ENCODE data around the gene NOL6. TPM values are rescaled to one million over a fixed set of nuclear protein-coding genes. Genes with fewer than 3 reads are reported as not detected.

The NOL6 gene
- total and polyA plus RNA-seq, 10 of the 15 experiments (the other 5 are each of a cell fraction or from before 2014, with no cell fraction given): 8.3 to 53.2 (median 33.1) TPM

- Histone ChIP-seq H4K20me1 (ENCODE audit: control insufficient read depth, insufficient read depth) (peaks cover 3% of the 10 kb centered on the region; the same call in 1 of the 2 replicates), H3K4me2 (ENCODE audit: control insufficient read depth, insufficient read depth) (no peak overlapping the region), H2AFZ (ENCODE audit: control insufficient read depth, low read depth, low read length) (no peak overlapping the region), H3K27ac (ENCODE audit: control insufficient read depth, insufficient read depth) (no peak overlapping the region), H3K79me2 (ENCODE audit: control insufficient read depth, insufficient read depth, low read length) (no peaks in the 10 kb centered on the region), H3K36me3 (ENCODE audit: control insufficient read depth in 2 of 2, insufficient read depth in 2 of 2, low read length in 1 of 2) (peaks cover 33 to 47% of the 10 kb centered on the region in 2 experiments), H3K4me1 (ENCODE audit: control insufficient read depth, insufficient read depth, low read length) (peaks cover 13% of the 10 kb centered on the region), H3K9me3 (replicated peaks; ENCODE audit: control insufficient read depth, insufficient read depth, low read length) (no peaks in the 10 kb centered on the region), H3K4me3 (no peak overlapping the region), H3K27me3 (replicated peaks in 1 of 2; ENCODE audit: control insufficient read depth in 2 of 2, insufficient read depth in 2 of 2, low read length in 1 of 2) (no peaks in the 10 kb centered on the region), H3K9ac (ENCODE audit: control insufficient read depth, insufficient read depth, low read length) (no peak overlapping the region)
- in situ Hi-C loops (cut with MboI) (no loop called here), intact Hi-C loops (cut with micrococcal nuclease; ENCODE audit: unreplicated experiment) (no loop called here)
- 84% methylated on average over 13 of the region's 15 CpGs for WGBS (ENCODE audit: insufficient coverage, insufficient replicate concordance, low lambda C conversion rate, missing lambda C conversion rate)
- ChIA-PET POLR2A (interaction anchor here (2.2 kb wide), 1 partner anchor 11 kb away, joined by 12 read pairs; the partner anchor contains the start of gene NOL6), CTCF (interaction anchor here (0.7 to 14.3 kb wide), 7 partner anchors 10 to 765 kb away, joined by 3 to 154 read pairs (median 16); partner anchors contain the start of genes AQP7 and NOL6), SMC1A (ENCODE audit: uncharacterized antibody, unreplicated experiment) (no interaction called here), RAD21 (ENCODE audit: unreplicated experiment) (interaction anchor here (0.8 to 1.2 kb wide), 2 partner anchors 9 to 59 kb away, joined by 3 read pairs; no protein-coding TSS in a partner anchor)
- ATAC-seq: no peak
- FAIRE-seq: no peak
- DNase-seq (ENCODE audit: low read depth, low spot score): no peak
- no TSS peak for BruUV-seq (replicated peaks)
- TF ChIP-seq ASH2L (IDR thresholded peaks at IDR 0.05; ENCODE audit: borderline replicate concordance, low read depth) (no peak), ETV6 (conservative IDR thresholded peaks at IDR 0.05 in 1 of 2, IDR thresholded peaks at IDR 0.05 in 1 of 2; ENCODE audit: borderline replicate concordance in 1 of 2, low read depth in 1 of 2) (no peak), ZNF687 (IDR thresholded peaks at IDR 0.05) (no peak), ATF3 (IDR thresholded peaks at IDR 0.05; ENCODE audit: borderline replicate concordance, extremely low read depth, low read depth, low read length) (no peak), HDAC6 (IDR thresholded peaks at IDR 0.05; ENCODE audit: unreplicated experiment) (no peak), MLLT1 (IDR thresholded peaks at IDR 0.05) (no peak), ATF7 (IDR thresholded peaks at IDR 0.05; ENCODE audit: low read depth) (no peak), PRDM15 (CRISPR knock-in tag; IDR thresholded peaks at IDR 0.05) (no peak), ESRRA (IDR thresholded peaks at IDR 0.05; ENCODE audit: low read length) (no peak), WRNIP1 (IDR thresholded peaks at IDR 0.05; ENCODE audit: borderline replicate concordance, low read depth, low read length) (no peak), TAF1 (IDR thresholded peaks at IDR 0.05; ENCODE audit: borderline replicate concordance, low read depth, low read length) (no peak), TBL1XR1 (IDR thresholded peaks at IDR 0.05; ENCODE audit: low read depth, low read length) (no peak)
These were observed 10.6 kb downstream of the NOL6 start for GRCh38 chr9:33463151-33463550.

All from GM12878 (cell line).